IMR-90 (cell line): ENCODE measurements around the gene SLC26A8. TPM values are rescaled to one million over a fixed set of nuclear protein-coding genes. Genes with fewer than 3 reads are reported as not detected.

Experiments used
- ATAC-seq: fragments of 200-7000 bp; cut with Tn5 transposase; 2 replicates; pipeline ENCODE4 v1.9.1; 2020; ENCODE audit warnings: low read depth, mild to moderate bottlenecking, moderate library complexity
- BruUV-seq: library from RNA; stranded (reverse); fragments of 400-500 nt; replicated peaks from 2 replicates; lab custom pipeline; 2021; lab: Mats Ljungman, UMichigan
- CTCF ChIA-PET: fragments of 300-600 bp; formaldehyde crosslinking; extraction: SDS; loops from one replicate; lab custom pipeline; 2021; ENCODE audit warnings: antibody characterized with exemption; lab: Yijun Ruan, JAX
- POLR2A ChIA-PET: fragments of 300-600 bp; sonication (Branson Sonifier 250); formaldehyde crosslinking; loops from one replicate; lab custom pipeline; 2022; ENCODE audit warnings: antibody characterized with exemption; ENCODE audit not compliant: unreplicated experiment; lab: Charles Lee
- DNase-seq: peaks from one replicate; pipeline ENCODE4 v3.0.0; 2013
- H2AFZ ChIP-seq: replicated peaks from 2 replicates; pipeline ENCODE3; 2013; ENCODE audit warnings: low read length, mild to moderate bottlenecking; ENCODE audit not compliant: poor library complexity
- H2AK5ac ChIP-seq: 2 replicates; pipeline ENCODE4 v1.6.1; 2013; ENCODE audit warnings: low read depth, low read length, inconsistent platforms
- H2AK9ac ChIP-seq: replicated peaks from 2 replicates; pipeline ENCODE3; 2013; ENCODE audit warnings: mild to moderate bottlenecking, low read depth, low read length, moderate library complexity; ENCODE audit not compliant: poor library complexity
- H2BK120ac ChIP-seq: 2 replicates; pipeline ENCODE4 v1.6.1; 2013; ENCODE audit warnings: low read depth, low read length, inconsistent platforms
- H2BK15ac ChIP-seq: 3 replicates; pipeline ENCODE4 v1.6.1; 2013; ENCODE audit warnings: low read depth, low read length, inconsistent platforms
- H2BK20ac ChIP-seq: 2 replicates; pipeline ENCODE4 v1.6.1; 2013; ENCODE audit warnings: low read depth, mild to moderate bottlenecking, inconsistent platforms, low read length, moderate library complexity
- H2BK5ac ChIP-seq: 2 replicates; pipeline ENCODE4 v1.6.1; 2013; ENCODE audit warnings: mild to moderate bottlenecking, low read depth, low read length, inconsistent platforms; ENCODE audit not compliant: poor library complexity, severe bottlenecking
- H3K14ac ChIP-seq: replicated peaks from 2 replicates; pipeline ENCODE4 v1.6.1; 2013; ENCODE audit warnings: low read depth, low read length, inconsistent platforms
- H3K18ac ChIP-seq: 2 replicates; pipeline ENCODE4 v1.6.1; 2013; ENCODE audit warnings: low read depth, low read length, control low read depth
- H3K23ac ChIP-seq: 2 replicates; pipeline ENCODE4 v1.6.1; 2013; ENCODE audit warnings: low read depth, low read length, inconsistent platforms
- H3K27ac ChIP-seq: 2 replicates; pipeline ENCODE4 v1.5.1; 2013; ENCODE audit warnings: mild to moderate bottlenecking, control low read depth, low read length; ENCODE audit not compliant: insufficient read depth
- H3K27me3 ChIP-seq: 2 replicates; pipeline ENCODE4 v1.6.1; 2013; ENCODE audit warnings: low read length; ENCODE audit not compliant: control insufficient read depth, insufficient read depth
- H3K36me3 ChIP-seq: 2 replicates; pipeline ENCODE4 v1.6.1; 2013; ENCODE audit warnings: low read length, mixed read lengths; ENCODE audit not compliant: control insufficient read depth, insufficient read depth
- H3K4ac ChIP-seq: 2 replicates; pipeline ENCODE4 v1.6.1; 2013; ENCODE audit warnings: low read depth, low read length, inconsistent platforms
- H3K4me1 ChIP-seq: 2 replicates; pipeline ENCODE4 v1.6.1; 2013; ENCODE audit warnings: low read length, mixed read lengths; ENCODE audit not compliant: control insufficient read depth, insufficient read depth
- H3K4me2 ChIP-seq: 2 replicates; pipeline ENCODE4 v1.6.1; 2013; ENCODE audit warnings: low read depth, mild to moderate bottlenecking, control low read depth, low read length, moderate library complexity
- H3K4me3 ChIP-seq: 2 replicates; pipeline ENCODE4 v1.5.1; 2013; ENCODE audit warnings: low read depth, mild to moderate bottlenecking, control low read depth, low read length, moderate library complexity; ENCODE audit not compliant: insufficient read depth
- H3K56ac ChIP-seq: 2 replicates; pipeline ENCODE4 v1.6.1; 2013; ENCODE audit warnings: low read length, inconsistent platforms; ENCODE audit not compliant: insufficient read depth; ENCODE audit errors: extremely low read depth
- H3K79me1 ChIP-seq, 2 experiments: 2 replicates each; pipeline ENCODE4 v1.6.1; 2013; ENCODE audit warnings: low read length in 2 of 2, inconsistent platforms in 1 of 2, low read depth in 1 of 2
- H3K9ac ChIP-seq: 2 replicates; pipeline ENCODE4 v1.6.1; 2013; ENCODE audit warnings: low read depth, low read length, control low read depth
- H3K9me1 ChIP-seq: 2 replicates; pipeline ENCODE4 v1.6.1; 2013; ENCODE audit warnings: low read length, inconsistent platforms; ENCODE audit not compliant: insufficient read depth
- H3K9me3 ChIP-seq: 2 replicates; pipeline ENCODE4 v1.6.1; 2013; ENCODE audit warnings: low read length; ENCODE audit not compliant: control insufficient read depth, insufficient read depth
- H4K20me1 ChIP-seq: 2 replicates; pipeline ENCODE4 v1.6.1; 2013; ENCODE audit warnings: low read length, inconsistent platforms; ENCODE audit not compliant: insufficient read depth
- H4K5ac ChIP-seq: 2 replicates; pipeline ENCODE4 v1.6.1; 2013; ENCODE audit warnings: mild to moderate bottlenecking, low read depth, low read length, control low read depth
- H4K8ac ChIP-seq, 2 experiments: 2 replicates each; pipeline ENCODE4 v1.6.1; 2013; ENCODE audit warnings: low read depth in 2 of 2, low read length in 2 of 2, control low read depth in 1 of 2, inconsistent platforms in 1 of 2
- H4K91ac ChIP-seq: 2 replicates; pipeline ENCODE4 v1.6.1; 2013; ENCODE audit warnings: low read depth, low read length, inconsistent platforms; ENCODE audit not compliant: insufficient read depth
- BHLHE40 ChIP-seq: fragments of 150-350 bp; IDR thresholded peaks from 2 replicates; pipeline ENCODE4 v1.6.1; 2016; ENCODE audit warnings: mild to moderate bottlenecking, low read depth, low read length
- CEBPB ChIP-seq: IDR thresholded peaks from 2 replicates; pipeline ENCODE4 v1.6.1; 2012; ENCODE audit warnings: low read depth, low read length, improper control_type of control experiment
- CHD1 ChIP-seq: IDR thresholded peaks from 2 replicates; pipeline ENCODE4 v1.6.1; 2012; ENCODE audit warnings: low read depth, low read length, improper control_type of control experiment
- FOS ChIP-seq: fragments of 150-350 bp; IDR thresholded peaks from 2 replicates; pipeline ENCODE4 v1.6.1; 2016; ENCODE audit warnings: low read depth, low read length
- MAFK ChIP-seq: IDR thresholded peaks from 2 replicates; pipeline ENCODE4 v1.6.1; 2012; ENCODE audit warnings: low read depth, low read length, improper control_type of control experiment
- MAZ ChIP-seq: IDR thresholded peaks from 2 replicates; pipeline ENCODE4 v1.6.1; 2012; ENCODE audit warnings: low read depth, mild to moderate bottlenecking, low read length, improper control_type of control experiment, moderate library complexity, borderline replicate concordance
- MXI1 ChIP-seq: IDR thresholded peaks from 2 replicates; pipeline ENCODE4 v1.6.1; 2012; ENCODE audit warnings: low read depth, mild to moderate bottlenecking, low read length, moderate library complexity, borderline replicate concordance
- NFE2L2 ChIP-seq: fragments of 150-350 bp; IDR thresholded peaks from 2 replicates; pipeline ENCODE4 v1.6.1; 2016; ENCODE audit warnings: low read depth, mild to moderate bottlenecking, low read length
- POLR2A ChIP-seq: IDR thresholded peaks from 2 replicates; pipeline ENCODE4 v1.6.1; 2012; ENCODE audit warnings: mild to moderate bottlenecking, low read depth, low read length
- RAD21 ChIP-seq: IDR thresholded peaks from 2 replicates; pipeline ENCODE4 v1.6.1; 2012; ENCODE audit warnings: low read length, improper control_type of control experiment
- RCOR1 ChIP-seq: IDR thresholded peaks from 2 replicates; pipeline ENCODE4 v1.6.1; 2012; ENCODE audit warnings: mild to moderate bottlenecking, low read length, improper control_type of control experiment; ENCODE audit not compliant: insufficient replicate concordance
- RFX5 ChIP-seq: IDR thresholded peaks from 2 replicates; pipeline ENCODE4 v1.8.0; 2012; ENCODE audit warnings: low read depth, mild to moderate bottlenecking, low read length, moderate library complexity
- whole genome bisulfite sequencing, 2 experiments: methylation state at CpG; one replicate each; pipeline versions ENCODE4 v1.1.5 to v1.1.7; 2013; ENCODE audit warnings: missing lambda C conversion rate in 2 of 2; ENCODE audit not compliant: insufficient read length in 1 of 2; ENCODE audit errors: extremely low coverage in 2 of 2; 5-methylcytosine and 5-hydroxymethylcytosine counted together
- dilution Hi-C: fragments of 300-500 bp; cut with HindIII; formaldehyde crosslinking; loops from one replicate; pipeline ENCODE4 v1.14.3; 2018; ENCODE audit warnings: low sequenced_read_pairs; ENCODE audit not compliant: unreplicated experiment
- in situ Hi-C: fragments of 300-500 bp; cut with MboI; formaldehyde crosslinking; loops from 3 replicates; pipeline ENCODE4 v1.14.3; 2019; ENCODE audit warnings: low sequenced_read_pairs, inconsistent platforms, mixed read lengths
- intact Hi-C: fragments of 100-400 bp; cut with micrococcal nuclease; formaldehyde crosslinking; loops from 2 replicates; pipeline ENCODE4 v1.10.0; 2022
- polyA plus RNA-seq, 3 experiments: library from polyadenylated mRNA; depleted of rRNA; stranded (reverse); fragments of >200 nt; gene quantifications; 2 replicates each; pipeline ENCODE4 v1.2.3, GENCODE V29; 2012; ENCODE audit warnings: low replicate concordance in 1 of 3
- total RNA-seq: library from RNA; depleted of rRNA; stranded (reverse); fragments of >200 nt; gene quantifications from 2 replicates; pipeline ENCODE4 v1.2.3, GENCODE V29; 2012
- TF ChIP-seq, protein P1 (sequence below): fragments of 150-350 bp; IDR thresholded peaks from 2 replicates; pipeline ENCODE4 v1.6.1; 2016; ENCODE audit warnings: low read depth, mild to moderate bottlenecking, low read length, moderate library complexity, borderline replicate concordance
- TF ChIP-seq, protein P2 (sequence below): conservative IDR thresholded peaks from 2 replicates; pipeline ENCODE4 v1.5.1; 2012; ENCODE audit warnings: mild to moderate bottlenecking, low read depth, low read length, improper control_type of control experiment
- TF ChIP-seq, protein P3 (sequence below): fragments of 150-350 bp; IDR thresholded peaks from 2 replicates; pipeline ENCODE4 v1.6.1; 2017; ENCODE audit warnings: mild to moderate bottlenecking, antibody characterized with exemption, low read length, low read depth

Gene SLC26A8
- total and polyA plus RNA-seq, 2 of the 4 experiments (the other 2 are of a cell fraction) = 0.07 TPM; not detected in 1

DNA sequence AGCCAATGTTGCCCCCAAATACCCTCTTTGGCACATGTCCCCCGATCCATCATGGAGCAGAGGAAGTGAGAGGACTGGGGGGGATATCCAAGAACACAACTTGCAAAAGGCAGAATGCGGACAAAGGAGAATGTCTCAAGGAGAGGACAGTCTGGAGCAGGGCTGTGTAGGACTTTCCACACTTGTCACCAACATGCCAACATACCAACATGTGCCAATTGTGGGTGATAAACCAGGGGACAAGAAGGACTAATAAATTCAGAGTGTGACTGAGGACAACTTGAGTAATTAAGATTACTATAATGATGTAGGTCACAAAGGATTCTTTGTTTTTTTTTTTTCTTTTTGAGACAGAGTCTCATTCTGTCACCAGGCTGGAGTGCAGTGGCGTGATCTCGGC, 8.8 kb downstream of the SLC26A8 start:
- no peak overlapping the region for H3K27ac ChIP-seq

More for the DNA sequence above, 8.8 kb downstream of the SLC26A8 start:
- Histone ChIP-seq H3K56ac (no peak overlapping the region), H4K91ac (no peak overlapping the region), H3K14ac (no peak overlapping the region), H2BK120ac (no peak overlapping the region), H2AK5ac (no peak overlapping the region), H3K9ac (no peak overlapping the region), H3K4me3 (no peak overlapping the region), H3K4ac (no peak overlapping the region), H3K23ac (no peak overlapping the region), H3K4me2 (no peak overlapping the region), H2BK5ac (no peak overlapping the region), H2AK9ac (no peak overlapping the region), H4K20me1 (no peaks in the 10 kb centered on the region), H2AFZ (no peak overlapping the region), H3K4me1 (no peaks in the 10 kb centered on the region), H3K18ac (no peak overlapping the region), H4K5ac (no peak overlapping the region), H3K27me3 (peaks cover 23% of the 10 kb centered on the region), H3K79me1 (no peaks in the 10 kb centered on the region), H3K9me3 (no peaks in the 10 kb centered on the region), H2BK15ac (no peak overlapping the region), H3K36me3 (no peaks in the 10 kb centered on the region), H4K8ac (no peak overlapping the region), H2BK20ac (no peak overlapping the region), H3K9me1 (no peaks in the 10 kb centered on the region)
- TF ChIP-seq FOS = no peak
- no peak for TF ChIP-seq BHLHE40
- TF ChIP-seq, protein P1, sequence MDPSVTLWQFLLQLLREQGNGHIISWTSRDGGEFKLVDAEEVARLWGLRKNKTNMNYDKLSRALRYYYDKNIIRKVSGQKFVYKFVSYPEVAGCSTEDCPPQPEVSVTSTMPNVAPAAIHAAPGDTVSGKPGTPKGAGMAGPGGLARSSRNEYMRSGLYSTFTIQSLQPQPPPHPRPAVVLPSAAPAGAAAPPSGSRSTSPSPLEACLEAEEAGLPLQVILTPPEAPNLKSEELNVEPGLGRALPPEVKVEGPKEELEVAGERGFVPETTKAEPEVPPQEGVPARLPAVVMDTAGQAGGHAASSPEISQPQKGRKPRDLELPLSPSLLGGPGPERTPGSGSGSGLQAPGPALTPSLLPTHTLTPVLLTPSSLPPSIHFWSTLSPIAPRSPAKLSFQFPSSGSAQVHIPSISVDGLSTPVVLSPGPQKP = no peak
- TF ChIP-seq RCOR1 = no peak
- TF ChIP-seq, protein P2, sequence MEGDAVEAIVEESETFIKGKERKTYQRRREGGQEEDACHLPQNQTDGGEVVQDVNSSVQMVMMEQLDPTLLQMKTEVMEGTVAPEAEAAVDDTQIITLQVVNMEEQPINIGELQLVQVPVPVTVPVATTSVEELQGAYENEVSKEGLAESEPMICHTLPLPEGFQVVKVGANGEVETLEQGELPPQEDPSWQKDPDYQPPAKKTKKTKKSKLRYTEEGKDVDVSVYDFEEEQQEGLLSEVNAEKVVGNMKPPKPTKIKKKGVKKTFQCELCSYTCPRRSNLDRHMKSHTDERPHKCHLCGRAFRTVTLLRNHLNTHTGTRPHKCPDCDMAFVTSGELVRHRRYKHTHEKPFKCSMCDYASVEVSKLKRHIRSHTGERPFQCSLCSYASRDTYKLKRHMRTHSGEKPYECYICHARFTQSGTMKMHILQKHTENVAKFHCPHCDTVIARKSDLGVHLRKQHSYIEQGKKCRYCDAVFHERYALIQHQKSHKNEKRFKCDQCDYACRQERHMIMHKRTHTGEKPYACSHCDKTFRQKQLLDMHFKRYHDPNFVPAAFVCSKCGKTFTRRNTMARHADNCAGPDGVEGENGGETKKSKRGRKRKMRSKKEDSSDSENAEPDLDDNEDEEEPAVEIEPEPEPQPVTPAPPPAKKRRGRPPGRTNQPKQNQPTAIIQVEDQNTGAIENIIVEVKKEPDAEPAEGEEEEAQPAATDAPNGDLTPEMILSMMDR = no peak
- no peak for TF ChIP-seq POLR2A
- TF ChIP-seq RAD21 = no peak
- TF ChIP-seq CHD1 = no peak
- no peak for TF ChIP-seq CEBPB
- TF ChIP-seq MAFK = no peak
- TF ChIP-seq MXI1 = no peak
- TF ChIP-seq MAZ = no peak
- TF ChIP-seq, protein P3, sequence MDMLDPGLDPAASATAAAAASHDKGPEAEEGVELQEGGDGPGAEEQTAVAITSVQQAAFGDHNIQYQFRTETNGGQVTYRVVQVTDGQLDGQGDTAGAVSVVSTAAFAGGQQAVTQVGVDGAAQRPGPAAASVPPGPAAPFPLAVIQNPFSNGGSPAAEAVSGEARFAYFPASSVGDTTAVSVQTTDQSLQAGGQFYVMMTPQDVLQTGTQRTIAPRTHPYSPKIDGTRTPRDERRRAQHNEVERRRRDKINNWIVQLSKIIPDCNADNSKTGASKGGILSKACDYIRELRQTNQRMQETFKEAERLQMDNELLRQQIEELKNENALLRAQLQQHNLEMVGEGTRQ = no peak
- TF ChIP-seq RFX5 = no peak
- no peak for TF ChIP-seq NFE2L2
- DNase-seq (no peak), ATAC-seq (no peak)
- intact Hi-C loops (no loop called here), in situ Hi-C loops (no loop called here), dilution Hi-C loops (no loop called here)
- no CpG with 5 or more reads among the region's 4 CpGs for WGBS, 2 experiments
- CTCF ChIA-PET = no interaction called here
- POLR2A ChIA-PET = no interaction called here
- BruUV-seq = no TSS peak
